K562 (cell line): Measurements from ENCODE around the gene KCNC4. TPM values are rescaled to one million over a fixed set of nuclear protein-coding genes. Genes with fewer than 3 reads are reported as not detected.

Experiments
- ATAC-seq: fragments of 200-7000 bp; cut with Tn5 transposase; 3 replicates; pipeline ENCODE4 v1.9.1; 2020; ENCODE audit warnings: moderate library complexity
- BruUV-seq: library from RNA; stranded (reverse); fragments of 400-500 nt; replicated peaks from 2 replicates; lab custom pipeline; 2021; lab: Mats Ljungman, UMichigan
- CTCF ChIA-PET: fragments of 300-600 bp; formaldehyde crosslinking; extraction: SDS; loops from one replicate; lab custom pipeline; 2021; ENCODE audit warnings: low intra/inter-chr PET ratio; lab: Yijun Ruan, JAX
- POLR2A ChIA-PET: fragments of 300-600, 350-650 bp; sonication (Branson Sonifier 250); formaldehyde crosslinking; extraction: SDS; loops from one replicate; lab custom pipeline; 2021; ENCODE audit warnings: antibody characterized with exemption, inconsistent platforms; lab: Yijun Ruan, JAX
- DNase-seq, 4 experiments: peaks; one replicate each; pipeline versions ENCODE4 v3.0.0 to v3.0.0-alpha.2; 2011 to 2018; ENCODE audit warnings: low spot score in 3 of 4, mixed read lengths in 3 of 4; ENCODE audit errors: extremely low read depth in 1 of 4
- FAIRE-seq: peaks from 2 replicates; lab custom pipeline; 2011; peaks lifted over from hg19 to GRCh38; lab: Jason Lieb, UNC
- H2AFZ ChIP-seq: 2 replicates; pipeline ENCODE4 v1.6.0; 2011; ENCODE audit warnings: low read depth, low read length, control low read depth, inconsistent platforms
- H3K27ac ChIP-seq: fragments of 200-600 bp; 3 replicates; pipeline ENCODE4 v1.8.0; 2011; ENCODE audit warnings: low read depth, mild to moderate bottlenecking, control low read depth, inconsistent platforms, low read length, moderate library complexity, mixed read lengths; ENCODE audit errors: extremely low read depth
- H3K27me3 ChIP-seq, 2 experiments: fragments of 300-600 bp in 1 of 2; 2 replicates in 1 of 2; 3 replicates in 1 of 2; pipeline versions ENCODE4 v1.6.0 to v1.8.0; 2011; ENCODE audit warnings: inconsistent platforms in 2 of 2, low read length in 2 of 2, mild to moderate bottlenecking in 1 of 2, mixed read lengths in 1 of 2, moderate library complexity in 1 of 2; ENCODE audit not compliant: control insufficient read depth in 2 of 2, insufficient read depth in 2 of 2
- H3K36me3 ChIP-seq: fragments of 300-600 bp; 3 replicates; pipeline ENCODE4 v1.8.0; 2011; ENCODE audit warnings: mild to moderate bottlenecking, low read length, inconsistent platforms; ENCODE audit not compliant: control insufficient read depth, insufficient read depth
- H3K4me1 ChIP-seq, 2 experiments: fragments of 200-600 bp in 1 of 2; replicated peaks in 1 of 2; 2 replicates in 1 of 2; 3 replicates in 1 of 2; pipeline versions ENCODE4 v1.5.1 to v1.8.0; 2011; ENCODE audit warnings: inconsistent platforms in 2 of 2, low read length in 2 of 2, mild to moderate bottlenecking in 1 of 2, mixed read lengths in 1 of 2, moderate library complexity in 1 of 2; ENCODE audit not compliant: control insufficient read depth in 2 of 2, insufficient read depth in 2 of 2
- H3K4me2 ChIP-seq: 2 replicates; pipeline ENCODE4 v1.6.1; 2011; ENCODE audit warnings: low read length, control low read depth, inconsistent platforms, mixed read lengths; ENCODE audit not compliant: insufficient read depth
- H3K4me3 ChIP-seq: fragments of 200-600 bp; sonication (generic), shearing (Covaris generic); 2 replicates; pipeline ENCODE4 v1.5.1; 2016; ENCODE audit warnings: control low read depth, inconsistent platforms
- H3K79me2 ChIP-seq: fragments of 200-600 bp; 3 replicates; pipeline ENCODE4 v1.8.0; 2011; ENCODE audit warnings: low read length, inconsistent platforms; ENCODE audit not compliant: control insufficient read depth, insufficient read depth
- H3K9ac ChIP-seq, 2 experiments: 2 replicates each; pipeline versions ENCODE4 v1.6.0 to v1.6.1; 2011; ENCODE audit warnings: low read depth in 2 of 2, low read length in 2 of 2, control low read depth in 1 of 2, inconsistent platforms in 1 of 2, mild to moderate bottlenecking in 1 of 2, mixed read lengths in 1 of 2; ENCODE audit not compliant: insufficient read depth in 1 of 2
- H3K9me1 ChIP-seq: one replicate; pipeline ENCODE4 v1.6.0; 2011; ENCODE audit warnings: inconsistent platforms, mild to moderate bottlenecking, low read length, moderate library complexity; ENCODE audit not compliant: control insufficient read depth, insufficient read depth
- H3K9me3 ChIP-seq: replicated peaks from 2 replicates; pipeline ENCODE4 v1.5.1; 2011; ENCODE audit warnings: low read depth, low read length, inconsistent platforms; ENCODE audit not compliant: control insufficient read depth, insufficient read depth
- H4K20me1 ChIP-seq: replicated peaks from 2 replicates; pipeline ENCODE4 v1.6.1; 2011; ENCODE audit warnings: low read length, inconsistent platforms, mixed read lengths; ENCODE audit not compliant: control insufficient read depth, insufficient read depth
- C11orf30 ChIP-seq: fragments of 450-650 bp; IDR thresholded peaks from 2 replicates; pipeline ENCODE4 v1.6.1; 2016; ENCODE audit warnings: low read depth, mild to moderate bottlenecking
- DDX20 ChIP-seq: fragments of 450-650 bp; IDR thresholded peaks from 2 replicates; pipeline ENCODE4 v1.6.1; 2016; ENCODE audit warnings: missing genetic modification characterization, low read depth, mild to moderate bottlenecking, missing compliant biosample characterization, moderate library complexity
- DIDO1 ChIP-seq: fragments of 450-650 bp; IDR thresholded peaks from 2 replicates; pipeline ENCODE4 v1.6.1; 2016; ENCODE audit warnings: low read depth, missing biosample characterization, missing genetic modification characterization
- DPF2 ChIP-seq: fragments of 450-650 bp; IDR thresholded peaks from 2 replicates; pipeline ENCODE4 v1.6.1; 2016
- E2F3 ChIP-seq: fragments of 250-450 bp; sonication (Bioruptor Pico); IDR thresholded peaks from 2 replicates; pipeline ENCODE4 v1.4.0; 2020; ENCODE audit warnings: mild to moderate bottlenecking
- GATAD2A ChIP-seq: fragments of 450-650 bp; IDR thresholded peaks from 2 replicates; pipeline ENCODE4 v1.6.1; 2017
- GATAD2B ChIP-seq: fragments of 450-650 bp; IDR thresholded peaks from 2 replicates; pipeline ENCODE4 v1.6.1; 2017; ENCODE audit warnings: mild to moderate bottlenecking, borderline replicate concordance
- HIVEP1 ChIP-seq: fragments of 250-450 bp; sonication (Bioruptor Pico); IDR thresholded peaks from 2 replicates; pipeline ENCODE4 v1.4.0; 2020; ENCODE audit warnings: mild to moderate bottlenecking
- MCM3 ChIP-seq: fragments of 450-650 bp; IDR thresholded peaks from 2 replicates; pipeline ENCODE4 v1.6.1; 2016
- RAD21 ChIP-seq, 2 experiments: fragments of 250-450 bp in 1 of 2; fragments of 450-650 bp in 1 of 2; sonication (Bioruptor Pico) in 1 of 2; formaldehyde crosslinking in 1 of 2; IDR thresholded peaks in 1 of 2; conservative IDR thresholded peaks in 1 of 2; 2 replicates each; pipeline versions ENCODE4 v1.4.0 to v1.8.0; 2020 to 2022; ENCODE audit warnings: mild to moderate bottlenecking in 2 of 2, moderate library complexity in 1 of 2
- RBFOX2 ChIP-seq: fragments of 200-400 bp; formaldehyde crosslinking; IDR thresholded peaks from 2 replicates; pipeline ENCODE4 v1.6.1; 2017; ENCODE audit warnings: low read depth, mild to moderate bottlenecking, low read length, moderate library complexity
- RBM34 ChIP-seq: fragments of 200-400 bp; formaldehyde crosslinking; IDR thresholded peaks from 2 replicates; pipeline ENCODE4 v1.6.1; 2018; ENCODE audit warnings: low read length, borderline replicate concordance; ENCODE audit not compliant: insufficient read depth
- XRCC5 ChIP-seq: fragments of 200-400 bp; formaldehyde crosslinking; IDR thresholded peaks from 2 replicates; pipeline ENCODE4 v1.6.1; 2017; ENCODE audit warnings: low read depth, mild to moderate bottlenecking, low read length
- ZNF3 ChIP-seq: fragments of 250-450 bp; sonication (Bioruptor Pico); IDR thresholded peaks from 2 replicates; pipeline ENCODE4 v1.5.0; 2021; ENCODE audit warnings: mild to moderate bottlenecking, moderate library complexity
- WGBS: fragments of 100-300 bp; shearing (Covaris generic); methylation state at CpG from one replicate; pipeline ENCODE4 v1.1.6; 2016; ENCODE audit warnings: low coverage, mixed read lengths; ENCODE audit not compliant: insufficient coverage; ENCODE audit errors: missing lambda C conversion rate; 5-methylcytosine and 5-hydroxymethylcytosine counted together
- in situ Hi-C: fragments of 300-500 bp; cut with MboI; formaldehyde crosslinking; loops from 4 replicates; pipeline ENCODE4 v1.15.0; 2018; ENCODE audit warnings: inconsistent platforms, mixed read lengths
- intact Hi-C: fragments of 100-400 bp; cut with micrococcal nuclease; formaldehyde crosslinking; loops from 2 replicates; pipeline ENCODE4 v1.14.2; 2022
- polyA plus RNA-seq, 8 experiments: library from polyadenylated mRNA; depleted of rRNA in 4 of 8; stranded (reverse) in 5 of 8; unstranded in 3 of 8; fragments of >200 nt; fragmentation: Nextera tagmentation in 2 of 8; fragmentation: Illumina TruSeq in 1 of 8; extraction: Ambion mirVana in 2 of 8; extraction: Trizol in 1 of 8; gene quantifications; 2 replicates each; pipeline versions ENCODE4 v1.2.1 to v1.2.3, GENCODE V29; 2011 to 2014; ENCODE audit warnings: inconsistent platforms in 1 of 8, missing spikeins in 1 of 8
- total RNA-seq, 7 experiments: library from RNA; depleted of rRNA in 6 of 7; stranded (reverse); fragments of >200 nt in 6 of 7; fragmentation: Illumina TruSeq in 2 of 7; extraction: Trizol in 2 of 7; gene quantifications; 2 replicates each; pipeline versions ENCODE4 v1.2.1 to v1.2.3, GENCODE V29; 2011 to 2021; ENCODE audit warnings: low replicate concordance in 1 of 7
- TF ChIP-seq, protein P1 (sequence below), 2 experiments: fragments of 450-650 bp in 1 of 2; sonication (generic) in 1 of 2; formaldehyde crosslinking; conservative IDR thresholded peaks; 2 replicates each; pipeline versions ENCODE4 v1.4.0 to v1.8.1; 2020 to 2022; ENCODE audit warnings: mild to moderate bottlenecking in 1 of 2, missing genetic modification reagents in 1 of 2
- TF ChIP-seq, protein P2 (sequence below): fragments of 250-450 bp; sonication (Bioruptor Pico); IDR thresholded peaks from 2 replicates; pipeline ENCODE4 v1.5.0; 2021

Gene KCNC4
- total and polyA plus RNA-seq, 9 of the 15 experiments (the other 6 are each of a cell fraction or from before 2014, with no cell fraction given): 0.07 to 1.8 (median 0.73) TPM

DNA sequence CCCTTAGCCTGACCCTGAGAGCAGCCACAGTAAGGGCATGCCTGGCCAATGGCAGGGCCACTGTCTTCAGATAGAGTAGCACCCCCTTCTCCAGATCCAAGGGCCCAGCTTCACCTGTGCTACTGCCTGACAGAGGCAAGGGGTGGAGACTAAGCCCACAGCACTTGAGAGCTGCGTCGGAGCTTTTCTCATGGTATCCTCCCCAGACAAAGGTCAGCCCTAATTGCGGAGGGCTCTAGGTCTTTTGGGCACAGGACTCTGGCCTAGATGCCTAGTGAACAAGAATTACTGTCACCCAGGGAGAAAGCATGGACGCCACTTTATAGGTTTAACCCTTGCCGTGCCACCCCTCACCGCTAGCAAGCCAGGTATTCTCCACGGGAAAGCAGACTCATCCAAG lies 15.1 kb downstream of the KCNC4 start:
- Histone ChIP-seq H3K9me3 (no peaks in the 10 kb centered on the region), H3K79me2 (no peaks in the 10 kb centered on the region), H3K4me1 (peaks cover 0 to 10% of the 10 kb centered on the region in 2 experiments; a peak in 2 of 5 replicates), H3K27me3 (peaks cover 46 to 89% of the 10 kb centered on the region in 2 experiments; a peak in 4 of 5 replicates), H3K9me1 (no peaks in the 10 kb centered on the region), H4K20me1 (peaks cover 58% of the 10 kb centered on the region), H3K36me3 (no peaks in the 10 kb centered on the region), H3K4me2 (no peak overlapping the region), H3K9ac (no peak overlapping the region), H3K27ac (no peak overlapping the region), H2AFZ (no peak overlapping the region), H3K4me3 (no peak overlapping the region)
- ATAC-seq: no peak; the same call in 2 of the 3 replicates
- BruUV-seq: no TSS peak
- intact Hi-C loops: no loop called here
- in situ Hi-C loops: no loop called here
- ChIA-PET CTCF (no interaction called here), POLR2A (interaction anchor here (0.5 to 3.2 kb wide), 5 partner anchors 10 to 339 kb away, joined by 3 to 19 read pairs (median 3); partner anchors contain the start of gene KCNC4)
- DNase-seq: no peak
- FAIRE-seq: peak; percentile 42
- WGBS: 4% methylated on average over 7 of the region's 7 CpGs
- TF ChIP-seq HIVEP1 (CRISPR knock-in tag) (no peak), RBFOX2 (no peak), GATAD2B (no peak), DIDO1 (tag) (no peak), DDX20 (tag) (no peak), DPF2 (no peak), MCM3 (no peak), C11orf30 (no peak), GATAD2A (no peak), RAD21 (CRISPR knock-in tag; conservative IDR thresholded peaks at IDR 0.05 in 1 of 2, IDR thresholded peaks at IDR 0.05 in 1 of 2) (no peak), E2F3 (CRISPR knock-in tag) (no peak), RBM34 (no peak), ZNF3 (no peak), XRCC5 (no peak)
- TF ChIP-seq, protein P1, sequence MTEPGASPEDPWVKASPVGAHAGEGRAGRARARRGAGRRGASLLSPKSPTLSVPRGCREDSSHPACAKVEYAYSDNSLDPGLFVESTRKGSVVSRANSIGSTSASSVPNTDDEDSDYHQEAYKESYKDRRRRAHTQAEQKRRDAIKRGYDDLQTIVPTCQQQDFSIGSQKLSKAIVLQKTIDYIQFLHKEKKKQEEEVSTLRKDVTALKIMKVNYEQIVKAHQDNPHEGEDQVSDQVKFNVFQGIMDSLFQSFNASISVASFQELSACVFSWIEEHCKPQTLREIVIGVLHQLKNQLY (CRISPR knock-in tag; conservative IDR thresholded peaks at IDR 0.05): no peak
- TF ChIP-seq, protein P2, sequence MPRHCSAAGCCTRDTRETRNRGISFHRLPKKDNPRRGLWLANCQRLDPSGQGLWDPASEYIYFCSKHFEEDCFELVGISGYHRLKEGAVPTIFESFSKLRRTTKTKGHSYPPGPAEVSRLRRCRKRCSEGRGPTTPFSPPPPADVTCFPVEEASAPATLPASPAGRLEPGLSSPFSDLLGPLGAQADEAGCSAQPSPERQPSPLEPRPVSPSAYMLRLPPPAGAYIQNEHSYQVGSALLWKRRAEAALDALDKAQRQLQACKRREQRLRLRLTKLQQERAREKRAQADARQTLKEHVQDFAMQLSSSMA (CRISPR knock-in tag): no peak
- TF ChIP-seq, all 486 proteins: peak for 0
